Upper lobe of right lung (tissue), 1 donor: Measurements from ENCODE around the gene CIC. TPM values are rescaled to one million over a fixed set of nuclear protein-coding genes. Genes with fewer than 3 reads are reported as not detected.

Source experiments
- ATAC-seq: fragments of 200-7000 bp; cut with Tn5 transposase; one replicate; pipeline ENCODE4 v1.9.1; 2020; ENCODE audit warnings: mild to moderate bottlenecking, moderate library complexity
- DNase-seq: peaks from one replicate; pipeline ENCODE4 v3.0.0-alpha.2; 2020
- H3K27ac ChIP-seq: fragments of 200-600 bp; one replicate; pipeline ENCODE4 v1.8.0; 2022
- H3K27me3 ChIP-seq: fragments of 200-600 bp; one replicate; pipeline ENCODE4 v1.8.0; 2022; ENCODE audit warnings: mild to moderate bottlenecking
- H3K36me3 ChIP-seq: fragments of 200-600 bp; one replicate; pipeline ENCODE4 v1.8.0; 2022
- H3K4me1 ChIP-seq: fragments of 200-600 bp; one replicate; pipeline ENCODE4 v1.8.0; 2022
- H3K4me3 ChIP-seq: fragments of 200-600 bp; one replicate; pipeline ENCODE4 v1.8.0; 2022; ENCODE audit warnings: mild to moderate bottlenecking
- H3K9me3 ChIP-seq: fragments of 200-600 bp; one replicate; pipeline ENCODE4 v1.8.0; 2022
- CTCF ChIP-seq: fragments of 200-600 bp; IDR thresholded peaks from one replicate; pipeline ENCODE4 v1.8.0; 2022; ENCODE audit warnings: antibody characterized with exemption
- intact Hi-C: fragments of 100-400 bp; cut with DNase I; formaldehyde crosslinking; loops from one replicate; pipeline ENCODE4 v1.11.0; 2022
- total RNA-seq: library from RNA; stranded (reverse); fragmentation: NEBNext Ultra II Directional; extraction: Animal tissue kit (Norgen Biotek cat#: 25700); gene quantifications from one replicate; pipeline ENCODE4 v1.2.1, GENCODE V29; 2021
- donor health status: DM: no; HTN: yes; CAD: no; lungs with severe emphysema.

Gene CIC
- total RNA-seq, 1 donor from 2014 or later: 76.7 TPM

GRCh38 chr19:42268142-42268703, 829 bp upstream of the CIC start:
- H3K36me3 ChIP-seq: peaks cover 13% of the 10 kb centered on the region
- H3K9me3 ChIP-seq: no peaks in the 10 kb centered on the region
- intact Hi-C loops: no loop called here
- TF ChIP-seq CTCF: no peak
- H3K4me1 ChIP-seq: peaks cover 25% of the 10 kb centered on the region
- peak overlapping the region; percentile 59 for H3K4me3 ChIP-seq
- ATAC-seq (peak; percentile 83), DNase-seq (peak; percentile 99)
- no peaks in the 10 kb centered on the region for H3K27me3 ChIP-seq
- H3K27ac ChIP-seq: peak overlapping the region; percentile 99

GRCh38 chr19:42269478-42270345, 660 bp downstream of the CIC start:
- Histone ChIP-seq H3K27ac (peak overlapping the region; percentile 92), H3K4me1 (peaks cover 28% of the 10 kb centered on the region), H3K27me3 (no peaks in the 10 kb centered on the region), H3K9me3 (no peaks in the 10 kb centered on the region), H3K4me3 (peak overlapping the region; percentile 69), H3K36me3 (peaks cover 28% of the 10 kb centered on the region)
- intact Hi-C loops: no loop called here
- no peak for ATAC-seq
- no peak for TF ChIP-seq CTCF
- peak; percentile 69 for DNase-seq

GRCh38 chr19:42270346-42271044, 1.4 kb downstream of the CIC start:
- peaks cover 34% of the 10 kb centered on the region for H3K4me1 ChIP-seq
- intact Hi-C loops: no loop called here
- ATAC-seq (peak; percentile 3), DNase-seq (peak; percentile 80)
- H3K27me3 ChIP-seq: no peaks in the 10 kb centered on the region
- H3K4me3 ChIP-seq: peak overlapping the region; percentile 69
- H3K27ac ChIP-seq: peak overlapping the region; percentile 92
- TF ChIP-seq CTCF: no peak
- H3K36me3 ChIP-seq: peaks cover 34% of the 10 kb centered on the region
- no peaks in the 10 kb centered on the region for H3K9me3 ChIP-seq

- Histone ChIP-seq H3K9me3 (no peaks in the 10 kb centered on the region), H3K4me3 (peak overlapping the region; percentile 69), H3K36me3 (peaks cover 34% of the 10 kb centered on the region), H3K4me1 (peaks cover 37% of the 10 kb centered on the region), H3K27me3 (no peaks in the 10 kb centered on the region), H3K27ac (peak overlapping the region; percentile 92)
- ATAC-seq: no peak
- intact Hi-C loops: no loop called here
- no peak for TF ChIP-seq CTCF
- no peak for DNase-seq
Observed at GRCh38 chr19:42271045-42271419, 2.0 kb downstream of the CIC start.

- DNase-seq (no peak), ATAC-seq (no peak)
- peaks cover 44% of the 10 kb centered on the region for H3K4me1 ChIP-seq
- no peaks in the 10 kb centered on the region for H3K9me3 ChIP-seq
- no peaks in the 10 kb centered on the region for H3K27me3 ChIP-seq
- intact Hi-C loops: no loop called here
- H3K36me3 ChIP-seq: peaks cover 34% of the 10 kb centered on the region
- H3K4me3 ChIP-seq: no peak overlapping the region
- no peak for TF ChIP-seq CTCF
- peak overlapping the region; percentile 92 for H3K27ac ChIP-seq
Observed at GRCh38 chr19:42271861-42272534, 2.9 kb downstream of the CIC start.
